HG02798 (cell line): ENCODE measurements around the gene SEC14L6.
"Not testable (repeated sequence)": the region's sequence is repeated elsewhere in the genome, so short reads cannot be mapped to it uniquely, and the experiment has no call there.

ENCODE experiments used
- ATAC-seq: cut with Tn5 transposase; IDR thresholded peaks from one replicate; pipeline ENCODE4 v1.9.1; 2021; ENCODE audit warnings: mild to moderate bottlenecking; ENCODE audit not compliant: unreplicated experiment, poor library complexity

SEC14L6 gene

GRCh38 chr22:30546616-30547015, at the start of gene SEC14L6:
Gene SEC14L6, minus strand, starts transcription at chr22:30546741. Its CDS starts 59 bp downstream, at chr22:30546682.
- ATAC-seq, result no peak

GRCh38 chr22:30596199-30596598, 49.7 kb upstream of the SEC14L6 start:
- no peak for ATAC-seq

GRCh38 chr22:30592360-30592713, 45.8 kb upstream of the SEC14L6 start:
- not testable (repeated sequence) for ATAC-seq

- ATAC-seq, result peak; percentile 98
These were observed 45.2 kb upstream of the SEC14L6 start, which contains the start of gene PES1 for GRCh38 chr22:30591588-30592359. Gene PES1, minus strand, starts transcription at chr22:30591910. Its CDS starts 77 bp downstream, at chr22:30591833.

GRCh38 chr22:30591191-30591587, 44.6 kb upstream of the SEC14L6 start:
- ATAC-seq, result no peak

GRCh38 chr22:30586414-30586813, 39.9 kb upstream of the SEC14L6 start:
- ATAC-seq, result no peak

- ATAC-seq, result no peak
These were observed 37.9 kb upstream of the SEC14L6 start for GRCh38 chr22:30584441-30584840.

GRCh38 chr22:30582788-30583545, 36.4 kb upstream of the SEC14L6 start:
- ATAC-seq, result no peak

- ATAC-seq, result no peak
These were observed 35.5 kb upstream of the SEC14L6 start for GRCh38 chr22:30582051-30582450.

GRCh38 chr22:30580896-30581295, 34.4 kb upstream of the SEC14L6 start:
- no peak for ATAC-seq

GRCh38 chr22:30578481-30578880, 31.9 kb upstream of the SEC14L6 start:
- no peak for ATAC-seq

- ATAC-seq, result no peak
These were observed 29.3 kb upstream of the SEC14L6 start for GRCh38 chr22:30575859-30576258.

- no peak for ATAC-seq
These were observed 28.6 kb upstream of the SEC14L6 start for GRCh38 chr22:30574997-30575671.

GRCh38 chr22:30574095-30574981, 27.8 kb upstream of the SEC14L6 start, which contains the start of gene GAL3ST1:
Gene GAL3ST1, minus strand, starts transcription at chr22:30574665. Its CDS starts 17,273 bp downstream, at chr22:30557392.
- ATAC-seq, result no peak

GRCh38 chr22:30573594-30574094, 27.1 kb upstream of the SEC14L6 start:
- no peak for ATAC-seq

- no peak for ATAC-seq
These were observed 26.5 kb upstream of the SEC14L6 start for GRCh38 chr22:30572840-30573593.

GRCh38 chr22:30572210-30572609, 25.7 kb upstream of the SEC14L6 start:
- ATAC-seq, result no peak

GRCh38 chr22:30569674-30570202, 23.2 kb upstream of the SEC14L6 start:
- no peak for ATAC-seq
